ENCODE data around the gene UBL7. TPM values are rescaled to one million over a fixed set of nuclear protein-coding genes. Genes with fewer than 3 reads are reported as not detected.
A peak's percentile ranks its signal among the peaks of the same experiment; 100 is the strongest.

UBL7 gene
- total RNA-seq, 1 donor from 2014 or later: 57.0 TPM

- Mint-ChIP-seq H3K36me3 (no peaks in the 10 kb centered on the region), H3K4me1 (ENCODE audit: unreplicated experiment) (peaks cover 17% of the 10 kb centered on the region), H3K4me3 (no peak overlapping the region), H3K27ac (no peak overlapping the region), H3K27me3 (peaks cover 12% of the 10 kb centered on the region), H3K9me3 (no peaks in the 10 kb centered on the region)
- TF ChIP-seq CTCF (conservative IDR thresholded peaks at IDR 0.05): no peak
- no peak for DNase-seq (ENCODE audit: extremely low spot score, unreplicated experiment)
Measured at GRCh38 chr15:74426404-74427281, 34.3 kb downstream of the UBL7 start.

- H3K4me3 Mint-ChIP-seq: no peak overlapping the region
Measured at GRCh38 chr15:74425630-74426029, 35.3 kb downstream of the UBL7 start.

GRCh38 chr15:74424901-74425528, 35.9 kb downstream of the UBL7 start:
- Mint-ChIP-seq H3K4me1 (ENCODE audit: unreplicated experiment) (peaks cover 29% of the 10 kb centered on the region), H3K36me3 (no peaks in the 10 kb centered on the region), H3K27me3 (peaks cover 2% of the 10 kb centered on the region), H3K9me3 (no peaks in the 10 kb centered on the region), H3K27ac (no peak overlapping the region), H3K4me3 (no peak overlapping the region)
- no peak for TF ChIP-seq CTCF (conservative IDR thresholded peaks at IDR 0.05)
- DNase-seq (ENCODE audit: extremely low spot score, unreplicated experiment): no peak

More at GRCh38 chr15:74425630-74426029, 35.3 kb downstream of the UBL7 start:
- Mint-ChIP-seq H3K27me3 (peaks cover 5% of the 10 kb centered on the region), H3K9me3 (no peaks in the 10 kb centered on the region), H3K4me1 (ENCODE audit: unreplicated experiment) (peaks cover 23% of the 10 kb centered on the region), H3K36me3 (no peaks in the 10 kb centered on the region), H3K27ac (no peak overlapping the region)
- DNase-seq (ENCODE audit: extremely low spot score, unreplicated experiment): no peak
- TF ChIP-seq CTCF (conservative IDR thresholded peaks at IDR 0.05): no peak

- no peaks in the 10 kb centered on the region for H3K9me3 Mint-ChIP-seq
- H3K27ac Mint-ChIP-seq: peak overlapping the region; percentile 40
- no peaks in the 10 kb centered on the region for H3K36me3 Mint-ChIP-seq
- no peak for DNase-seq (ENCODE audit: extremely low spot score, unreplicated experiment)
- TF ChIP-seq CTCF (conservative IDR thresholded peaks at IDR 0.05): no peak
- H3K4me3 Mint-ChIP-seq: no peak overlapping the region
- peaks cover 34% of the 10 kb centered on the region for H3K4me1 Mint-ChIP-seq (ENCODE audit: unreplicated experiment)
- H3K27me3 Mint-ChIP-seq: no peaks in the 10 kb centered on the region
Measured at GRCh38 chr15:74423431-74424257, 37.3 kb downstream of the UBL7 start.

GRCh38 chr15:74422652-74423430, 38.1 kb downstream of the UBL7 start:
- no peak for TF ChIP-seq CTCF (conservative IDR thresholded peaks at IDR 0.05)
- DNase-seq (ENCODE audit: extremely low spot score, unreplicated experiment): no peak
- no peak overlapping the region for H3K4me3 Mint-ChIP-seq
- peaks cover 34% of the 10 kb centered on the region for H3K4me1 Mint-ChIP-seq (ENCODE audit: unreplicated experiment)
- no peaks in the 10 kb centered on the region for H3K36me3 Mint-ChIP-seq
- H3K27ac Mint-ChIP-seq: peak overlapping the region; percentile 77
- H3K9me3 Mint-ChIP-seq: no peaks in the 10 kb centered on the region
- no peaks in the 10 kb centered on the region for H3K27me3 Mint-ChIP-seq
